Measurements from ENCODE around the gene GNG7. TPM values are rescaled to one million over a fixed set of nuclear protein-coding genes. Genes with fewer than 3 reads are reported as not detected.
"Not testable (repeated sequence)": the region's sequence is repeated elsewhere in the genome, so short reads cannot be mapped to it uniquely, and the experiment has no call there.

Gene GNG7
- total RNA-seq, 1 experiment from 2014 or later = 0.87 TPM

DNA sequence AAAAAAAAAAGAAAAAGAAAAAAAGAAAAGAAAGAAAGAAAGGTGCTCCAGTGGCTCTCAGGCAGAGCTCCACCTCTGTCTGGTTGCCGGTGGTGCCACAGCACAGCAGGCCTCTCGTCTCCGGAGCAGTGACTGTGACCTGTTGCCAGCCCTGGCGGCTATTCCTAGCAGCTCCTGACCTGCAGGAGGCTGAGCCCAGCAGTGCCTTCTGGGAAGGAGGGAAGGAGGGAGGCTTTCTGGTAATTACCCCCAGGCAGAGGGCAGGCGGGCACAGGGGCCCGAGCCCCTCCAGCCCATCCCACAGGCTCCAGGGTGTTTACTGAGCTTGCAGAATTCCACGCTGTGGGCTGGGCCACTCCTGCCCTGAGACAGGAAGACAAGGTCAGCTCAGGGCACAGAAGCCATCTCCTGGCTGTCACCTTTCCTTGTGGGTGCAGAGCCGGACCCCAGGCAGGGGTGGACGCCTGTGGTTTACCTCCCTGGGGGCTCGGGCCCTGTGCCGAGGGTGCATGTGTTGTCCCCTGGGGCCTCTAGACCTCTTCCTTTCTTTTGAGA lies 77.9 kb downstream of the GNG7 start:
- Mint-ChIP-seq H3K4me3 (ENCODE audit: low read depth, unreplicated experiment) (no peak overlapping the region), H3K27ac (ENCODE audit: unreplicated experiment) (no peak overlapping the region), H3K4me1 (ENCODE audit: low read depth, unreplicated experiment) (peaks cover 21% of the 10 kb centered on the region), H3K36me3 (ENCODE audit: insufficient read depth, unreplicated experiment) (peaks cover 5% of the 10 kb centered on the region), H3K27me3 (ENCODE audit: unreplicated experiment) (no peaks in the 10 kb centered on the region), H3K9me3 (ENCODE audit: low read depth, unreplicated experiment) (no peaks in the 10 kb centered on the region)
- CTCF ChIA-PET = interaction anchor here (0.6 to 0.7 kb wide), 4 partner anchors 46 to 339 kb away, joined by 3 to 4 read pairs (median 3); no protein-coding TSS in a partner anchor
- BruUV-seq (replicated peaks) = no TSS peak
- intact Hi-C loops (cut with micrococcal nuclease; ENCODE audit: unreplicated experiment) = no loop called here
- DNase-seq = no peak
- TF ChIP-seq CTCF (IDR thresholded peaks at IDR 0.05; ENCODE audit: unreplicated experiment) = no peak

DNA sequence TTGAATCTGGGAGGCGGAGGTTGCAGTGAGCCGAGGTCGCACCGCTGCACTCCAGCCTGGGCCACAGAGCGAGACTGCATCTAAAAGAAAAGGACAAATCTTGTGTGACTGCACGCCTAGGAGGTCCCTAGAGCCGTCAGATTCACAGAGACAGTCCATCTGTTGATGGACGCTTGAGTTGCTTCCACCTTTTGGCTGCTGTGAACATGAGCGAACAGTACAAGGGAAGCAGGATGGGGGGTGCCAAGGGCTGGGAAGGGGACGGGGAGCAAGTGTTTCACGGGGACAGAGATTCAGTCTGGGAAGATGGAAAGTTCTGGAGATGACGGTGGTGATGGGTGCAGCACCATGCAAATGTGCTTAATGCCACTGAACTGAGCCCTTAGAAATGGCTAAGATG lies 78.7 kb downstream of the GNG7 start:
- H3K27me3 Mint-ChIP-seq (ENCODE audit: unreplicated experiment) = no peaks in the 10 kb centered on the region
- no peak overlapping the region for H3K4me3 Mint-ChIP-seq (ENCODE audit: low read depth, unreplicated experiment)
- H3K27ac Mint-ChIP-seq (ENCODE audit: unreplicated experiment) = no peak overlapping the region
- peaks cover 5% of the 10 kb centered on the region for H3K36me3 Mint-ChIP-seq (ENCODE audit: insufficient read depth, unreplicated experiment)
- CTCF ChIA-PET = no interaction called here
- BruUV-seq (replicated peaks) = no TSS peak
- DNase-seq = no peak
- peaks cover 26% of the 10 kb centered on the region for H3K4me1 Mint-ChIP-seq (ENCODE audit: low read depth, unreplicated experiment)
- no peaks in the 10 kb centered on the region for H3K9me3 Mint-ChIP-seq (ENCODE audit: low read depth, unreplicated experiment)
- intact Hi-C loops (cut with micrococcal nuclease; ENCODE audit: unreplicated experiment) = no loop called here
- TF ChIP-seq CTCF (IDR thresholded peaks at IDR 0.05; ENCODE audit: unreplicated experiment) = no peak

DNA sequence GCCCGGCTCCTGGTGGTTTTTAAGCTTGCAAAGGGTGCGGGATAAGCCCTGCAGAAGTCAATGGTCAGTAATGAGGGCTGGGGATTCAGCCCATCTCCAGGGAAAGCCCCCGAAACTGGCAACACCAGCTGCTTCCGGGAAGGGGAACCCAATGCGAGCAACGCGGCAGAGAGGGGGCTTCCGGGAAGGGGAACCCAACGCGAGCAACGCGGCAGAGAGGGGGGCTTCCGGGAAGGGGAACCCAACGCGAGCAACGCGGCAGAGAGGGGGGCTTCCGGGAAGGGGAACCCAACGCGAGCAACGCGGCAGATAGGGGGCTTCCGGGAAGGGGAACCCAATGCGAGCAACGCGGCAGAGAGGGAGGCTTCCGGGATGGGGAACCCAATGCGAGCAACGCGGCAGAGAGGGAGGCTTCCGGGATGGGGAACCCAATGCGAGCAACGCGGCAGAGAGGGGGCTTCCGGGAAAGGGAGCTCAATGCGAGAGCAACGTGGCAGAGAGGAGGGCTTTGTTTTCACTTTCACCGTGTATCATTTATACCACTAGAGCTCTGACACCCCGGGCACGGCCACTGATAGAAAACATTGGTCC lies 80.0 kb downstream of the GNG7 start:
- not testable (repeated sequence) for H3K4me3 Mint-ChIP-seq (ENCODE audit: low read depth, unreplicated experiment)
- peaks cover 35% of the 10 kb centered on the region for H3K4me1 Mint-ChIP-seq (ENCODE audit: low read depth, unreplicated experiment)

DNA sequence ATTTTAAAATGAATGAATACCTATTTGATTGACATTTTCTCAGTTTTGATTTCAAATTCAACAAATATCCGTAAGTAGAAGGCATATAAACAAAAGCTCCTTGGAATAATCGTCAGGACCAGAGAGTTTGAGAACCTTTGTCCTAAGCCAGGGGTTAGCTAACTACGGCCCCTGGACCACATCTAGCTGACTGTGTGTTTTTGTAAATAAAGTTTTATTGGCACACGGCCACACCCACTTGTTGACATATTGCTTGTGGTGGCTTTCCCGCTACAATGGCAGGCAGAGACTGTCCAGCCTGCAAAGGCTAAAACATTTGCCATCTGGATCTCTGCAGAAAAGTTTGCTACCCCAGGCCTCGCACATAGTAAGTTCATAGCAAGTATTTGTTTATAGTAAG lies 83.4 kb downstream of the GNG7 start:
- H3K27me3 Mint-ChIP-seq (ENCODE audit: unreplicated experiment) = no peaks in the 10 kb centered on the region
- no peak for DNase-seq
- peak overlapping the region; percentile 23 for H3K4me3 Mint-ChIP-seq (ENCODE audit: low read depth, unreplicated experiment)

More for the DNA sequence above, 80.0 kb downstream of the GNG7 start:
- intact Hi-C loops (cut with micrococcal nuclease; ENCODE audit: unreplicated experiment); H3K27ac Mint-ChIP-seq (ENCODE audit: unreplicated experiment); H3K9me3 Mint-ChIP-seq (ENCODE audit: low read depth, unreplicated experiment); DNase-seq; H3K36me3 Mint-ChIP-seq (ENCODE audit: insufficient read depth, unreplicated experiment); H3K27me3 Mint-ChIP-seq (ENCODE audit: unreplicated experiment); BruUV-seq (replicated peaks); CTCF ChIA-PET: not testable (repeated sequence)

More for the DNA sequence above, 83.4 kb downstream of the GNG7 start:
- no peaks in the 10 kb centered on the region for H3K9me3 Mint-ChIP-seq (ENCODE audit: low read depth, unreplicated experiment)
- CTCF ChIA-PET = interaction anchor here (0.7 to 0.9 kb wide), 2 partner anchors 9 to 303 kb away, joined by 3 read pairs; no protein-coding TSS in a partner anchor
- peaks cover 5% of the 10 kb centered on the region for H3K36me3 Mint-ChIP-seq (ENCODE audit: insufficient read depth, unreplicated experiment)
- BruUV-seq (replicated peaks) = no TSS peak
- intact Hi-C loops (cut with micrococcal nuclease; ENCODE audit: unreplicated experiment) = no loop called here
- peaks cover 16% of the 10 kb centered on the region for H3K4me1 Mint-ChIP-seq (ENCODE audit: low read depth, unreplicated experiment)
- H3K27ac Mint-ChIP-seq (ENCODE audit: unreplicated experiment) = peak overlapping the region; percentile 92
- no peak for TF ChIP-seq CTCF (IDR thresholded peaks at IDR 0.05; ENCODE audit: unreplicated experiment)

Data from Calu3 (cell line).